Fibroblast of lung (primary cell): ENCODE measurements around the gene ZNF408.

ENCODE experiments used
- EZH2 ChIP-seq: IDR thresholded peaks from 2 replicates; pipeline ENCODE4 v1.5.1; 2012; ENCODE audit warnings: low read length, control low read depth, mild to moderate bottlenecking; ENCODE audit errors: missing control alignments
- TF ChIP-seq, protein P1 (sequence below), 2 donors: IDR thresholded peaks in 1 of 2; conservative IDR thresholded peaks in 1 of 2; 1 replicate in 1 of 2; 2 replicates in 1 of 2; pipeline ENCODE4 v1.5.1; 2011 to 2012; ENCODE audit warnings: low read length in 2 of 2, control low read depth in 1 of 2, inconsistent platforms in 1 of 2, low read depth in 1 of 2, mild to moderate bottlenecking in 1 of 2

- TF ChIP-seq EZH2, result no peak
- TF ChIP-seq, protein P1, sequence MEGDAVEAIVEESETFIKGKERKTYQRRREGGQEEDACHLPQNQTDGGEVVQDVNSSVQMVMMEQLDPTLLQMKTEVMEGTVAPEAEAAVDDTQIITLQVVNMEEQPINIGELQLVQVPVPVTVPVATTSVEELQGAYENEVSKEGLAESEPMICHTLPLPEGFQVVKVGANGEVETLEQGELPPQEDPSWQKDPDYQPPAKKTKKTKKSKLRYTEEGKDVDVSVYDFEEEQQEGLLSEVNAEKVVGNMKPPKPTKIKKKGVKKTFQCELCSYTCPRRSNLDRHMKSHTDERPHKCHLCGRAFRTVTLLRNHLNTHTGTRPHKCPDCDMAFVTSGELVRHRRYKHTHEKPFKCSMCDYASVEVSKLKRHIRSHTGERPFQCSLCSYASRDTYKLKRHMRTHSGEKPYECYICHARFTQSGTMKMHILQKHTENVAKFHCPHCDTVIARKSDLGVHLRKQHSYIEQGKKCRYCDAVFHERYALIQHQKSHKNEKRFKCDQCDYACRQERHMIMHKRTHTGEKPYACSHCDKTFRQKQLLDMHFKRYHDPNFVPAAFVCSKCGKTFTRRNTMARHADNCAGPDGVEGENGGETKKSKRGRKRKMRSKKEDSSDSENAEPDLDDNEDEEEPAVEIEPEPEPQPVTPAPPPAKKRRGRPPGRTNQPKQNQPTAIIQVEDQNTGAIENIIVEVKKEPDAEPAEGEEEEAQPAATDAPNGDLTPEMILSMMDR (conservative IDR thresholded peaks at IDR 0.05 in 1 of 2, IDR thresholded peaks at IDR 0.05 in 1 of 2; ENCODE audit: low read depth in 1 of 2, low read length in 2 of 2), result no peak
Observed at GRCh38 chr11:46696212-46696558, 4.6 kb upstream of the ZNF408 start.
